GM18868 (cell line): ENCODE data around the gene RPS19.
"Not testable (repeated sequence)": the region's sequence is repeated elsewhere in the genome, so short reads cannot be mapped to it uniquely, and the experiment has no call there.

Experiments
- ATAC-seq: cut with Tn5 transposase; IDR thresholded peaks from one replicate; pipeline ENCODE4 v1.9.1; 2021; ENCODE audit warnings: mild to moderate bottlenecking, moderate library complexity; ENCODE audit not compliant: unreplicated experiment

RPS19 gene

GRCh38 chr19:41912899-41913537, 53.0 kb downstream of the RPS19 start:
- ATAC-seq: no peak

- no peak for ATAC-seq
Measured at GRCh38 chr19:41913538-41914423, 53.7 kb downstream of the RPS19 start.

DNA sequence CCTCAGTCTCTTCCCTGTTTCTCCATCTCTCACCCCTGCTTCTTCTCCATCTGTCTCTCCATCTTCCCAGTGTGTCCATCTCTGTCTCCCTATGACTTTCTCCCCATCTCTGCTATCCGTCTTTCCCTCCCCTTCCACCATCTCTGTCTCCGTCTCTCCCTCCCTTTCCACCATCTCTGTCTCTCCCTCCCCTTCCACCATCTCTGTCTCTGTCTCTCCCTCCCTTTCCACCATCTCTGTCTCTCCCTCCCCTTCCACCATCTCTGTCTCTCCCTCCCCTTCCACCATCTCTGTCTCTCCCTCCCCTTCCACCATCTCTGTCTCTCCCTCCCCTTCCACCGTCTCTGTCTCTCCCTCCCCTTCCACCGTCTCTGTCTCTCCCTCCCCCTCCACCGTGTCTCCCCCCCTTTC, 54.4 kb downstream of the RPS19 start:
- not testable (repeated sequence) for ATAC-seq

GRCh38 chr19:41915021-41915775, 55.1 kb downstream of the RPS19 start:
- ATAC-seq: no peak

- ATAC-seq: no peak
Measured at GRCh38 chr19:41915776-41916414, 55.8 kb downstream of the RPS19 start.

DNA sequence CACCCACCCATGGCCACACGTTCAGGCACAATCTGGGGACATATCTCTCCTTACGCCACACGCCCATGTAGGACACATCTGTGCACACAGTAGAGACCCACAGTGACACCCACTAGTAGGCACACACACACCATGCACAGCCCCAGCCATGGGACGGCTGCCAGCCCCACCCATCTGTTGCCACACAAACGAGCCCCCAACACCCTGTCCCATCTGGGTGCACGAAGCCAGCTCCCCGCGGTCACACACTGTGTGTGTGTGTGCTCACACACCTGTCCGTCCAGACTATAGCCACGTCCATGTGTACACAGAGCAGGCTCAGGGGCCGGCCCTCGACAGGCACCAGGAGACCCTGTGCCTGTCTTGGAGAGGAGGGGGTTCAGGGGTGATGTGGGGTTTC, 57.6 kb downstream of the RPS19 start:
- ATAC-seq: no peak

DNA sequence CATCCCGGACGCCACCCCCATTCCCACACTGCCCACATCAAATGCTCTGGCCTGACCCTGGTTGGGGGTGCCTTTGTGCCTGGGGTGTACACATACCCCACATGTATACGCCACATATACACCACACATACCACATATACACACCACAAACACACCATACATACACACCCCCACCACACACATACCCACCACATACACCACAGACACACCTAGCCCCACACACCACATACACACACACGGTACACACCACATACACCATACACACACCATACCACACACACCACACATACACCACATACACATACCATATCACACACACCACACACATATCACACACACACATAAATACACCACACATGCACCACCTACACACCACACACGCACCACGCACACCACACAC, 58.0 kb downstream of the RPS19 start:
- ATAC-seq: no peak

- ATAC-seq: no peak
Measured at GRCh38 chr19:41918653-41919244, 58.7 kb downstream of the RPS19 start.

- ATAC-seq: no peak
Measured at GRCh38 chr19:41919948-41920712, 60.1 kb downstream of the RPS19 start.

DNA sequence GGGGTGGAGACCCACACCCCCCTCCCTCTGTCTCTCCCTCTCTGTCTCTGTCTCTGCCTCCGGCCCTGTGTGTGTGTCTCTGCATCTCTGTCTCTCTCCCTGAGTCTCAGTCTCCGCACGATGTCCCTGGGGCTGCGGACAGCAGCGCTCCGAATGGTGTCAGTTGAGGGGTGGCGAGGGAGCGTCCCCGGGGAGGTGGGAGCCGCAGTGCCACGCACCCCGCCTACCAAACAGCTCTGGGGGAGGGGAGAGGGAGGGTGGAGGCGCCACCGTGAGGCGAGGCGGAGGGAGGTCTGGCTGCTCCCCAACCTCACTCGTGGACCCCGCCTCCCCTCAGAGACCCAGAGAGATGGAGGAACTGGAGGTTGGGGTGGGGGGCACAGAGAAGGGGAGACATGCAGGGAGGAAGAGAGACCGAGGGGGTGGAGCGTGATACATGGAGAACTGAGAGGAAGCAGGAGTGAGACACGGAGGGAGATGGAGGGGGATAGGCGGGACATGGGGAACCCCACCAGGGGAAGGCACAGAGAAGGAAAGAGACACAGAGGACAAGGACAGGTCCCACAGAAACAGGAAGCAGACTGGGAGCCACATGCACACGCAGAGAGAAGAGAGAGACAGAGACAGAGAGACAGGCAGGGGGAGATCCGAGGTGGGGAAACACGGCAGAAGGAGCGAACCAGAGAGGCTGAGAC, 61.0 kb downstream of the RPS19 start:
- no peak for ATAC-seq

DNA sequence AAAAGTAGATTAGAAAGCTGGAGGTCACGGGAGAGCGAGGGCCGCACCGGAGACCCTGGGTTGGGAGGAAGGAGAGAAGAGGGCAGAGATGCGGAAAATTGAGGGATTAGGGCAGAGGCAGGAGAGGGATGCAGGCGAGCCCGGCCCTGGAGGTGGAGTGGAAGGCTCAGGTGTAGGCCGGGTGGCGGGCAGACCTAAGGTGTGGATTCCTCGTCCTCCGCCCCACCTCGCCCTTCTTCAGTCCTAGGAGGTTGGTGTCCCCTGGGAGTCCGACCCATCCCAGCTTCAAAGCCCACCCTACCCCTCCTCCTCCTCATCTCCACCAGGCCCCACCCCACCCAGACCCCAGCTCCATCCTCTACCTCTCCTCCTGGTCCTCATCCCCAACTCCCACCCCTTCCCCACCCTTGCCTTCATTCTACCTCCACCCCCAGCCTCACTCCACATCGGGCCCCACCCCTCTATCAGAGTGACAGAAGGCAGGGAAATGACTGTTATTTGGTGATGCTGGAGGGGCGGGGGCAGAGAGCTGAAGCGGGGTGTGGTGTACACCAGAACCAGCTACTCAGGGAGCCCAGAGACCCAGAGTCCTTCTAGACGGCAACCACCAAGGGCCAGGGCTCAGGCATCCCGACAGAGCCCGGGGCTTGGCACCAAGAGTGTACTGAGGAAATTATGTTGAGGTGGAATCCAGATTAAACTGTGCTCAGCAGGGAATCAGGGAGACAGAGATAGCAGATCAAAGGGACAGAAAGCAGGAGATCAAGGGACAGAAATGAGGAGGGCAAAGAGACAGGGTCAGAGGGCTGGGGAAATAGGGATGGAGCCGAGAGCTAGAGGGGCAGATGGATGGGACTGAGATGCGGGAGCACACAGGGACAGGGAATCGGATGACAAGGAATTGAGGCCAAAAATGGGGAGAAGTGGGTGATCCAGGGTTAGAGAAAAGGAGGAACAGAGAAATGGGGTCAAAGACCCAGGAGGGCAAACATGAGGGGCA, 61.8 kb downstream of the RPS19 start:
- ATAC-seq: no peak
